ENCODE measurements around the gene SORCS3.

GRCh38 chr10:105268961-105269360, 627.9 kb downstream of the SORCS3 start:
- TF ChIP-seq NFIC (IDR thresholded peaks at IDR 0.05; ENCODE audit: low read length) = no peak
- no peak for TF ChIP-seq POLR2A (IDR thresholded peaks at IDR 0.05; ENCODE audit: insufficient read depth in 1 of 2, low read depth in 2 of 2, low read length in 2 of 2)
- TF ChIP-seq THAP11 (CRISPR knock-in tag; IDR thresholded peaks at IDR 0.05) = no peak
- no peak for TF ChIP-seq GATAD2A (CRISPR knock-in tag; IDR thresholded peaks at IDR 0.05)
- no peak for TF ChIP-seq PHF8 (CRISPR knock-in tag; IDR thresholded peaks at IDR 0.05)
- TF ChIP-seq TAF1 (CRISPR knock-in tag; IDR thresholded peaks at IDR 0.05) = no peak
- TF ChIP-seq AFF4 (CRISPR knock-in tag; IDR thresholded peaks at IDR 0.05) = no peak
- no peak for TF ChIP-seq CTCF (CRISPR knock-in tag; IDR thresholded peaks at IDR 0.05)
- TF ChIP-seq NRL (CRISPR knock-in tag; IDR thresholded peaks at IDR 0.05; ENCODE audit: borderline replicate concordance) = no peak

Measured in HepG2 (cell line).